ENCODE data around the gene RIMKLB.

- TF ChIP-seq BHLHE40 (IDR thresholded peaks at IDR 0.05; ENCODE audit: borderline replicate concordance) (no peak), ARNT (IDR thresholded peaks at IDR 0.05) (no peak), FOXK2 (IDR thresholded peaks at IDR 0.05) (no peak), TARDBP (IDR thresholded peaks at IDR 0.05) (no peak), ZNF384 (IDR thresholded peaks at IDR 0.05) (no peak)
- TF ChIP-seq, protein P1, sequence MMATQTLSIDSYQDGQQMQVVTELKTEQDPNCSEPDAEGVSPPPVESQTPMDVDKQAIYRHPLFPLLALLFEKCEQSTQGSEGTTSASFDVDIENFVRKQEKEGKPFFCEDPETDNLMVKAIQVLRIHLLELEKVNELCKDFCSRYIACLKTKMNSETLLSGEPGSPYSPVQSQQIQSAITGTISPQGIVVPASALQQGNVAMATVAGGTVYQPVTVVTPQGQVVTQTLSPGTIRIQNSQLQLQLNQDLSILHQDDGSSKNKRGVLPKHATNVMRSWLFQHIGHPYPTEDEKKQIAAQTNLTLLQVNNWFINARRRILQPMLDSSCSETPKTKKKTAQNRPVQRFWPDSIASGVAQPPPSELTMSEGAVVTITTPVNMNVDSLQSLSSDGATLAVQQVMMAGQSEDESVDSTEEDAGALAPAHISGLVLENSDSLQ (IDR thresholded peaks at IDR 0.05), result no peak
These were observed 32.0 kb upstream of the RIMKLB start for GRCh38 chr12:8665759-8666158.

Measured in HEK293T (cell line).